HepG2 (cell line): ENCODE results near the gene C9. TPM values are rescaled to one million over a fixed set of nuclear protein-coding genes. Genes with fewer than 3 reads are reported as not detected.

Experiments
- AHR ChIP-seq: IDR thresholded peaks from 2 replicates; pipeline ENCODE4 v1.6.1; 2018; ENCODE audit warnings: missing genetic modification reagents, missing compliant biosample characterization
- ARNT2 ChIP-seq: sonication (generic); formaldehyde crosslinking; IDR thresholded peaks from 2 replicates; pipeline ENCODE4 v1.8.0; 2022; ENCODE audit warnings: mild to moderate bottlenecking, low read depth, missing genetic modification reagents, moderate library complexity
- CBX2 ChIP-seq, 2 experiments: fragments of 200-600 bp in 1 of 2; sonication (generic); formaldehyde crosslinking in 1 of 2; IDR thresholded peaks; 2 replicates each; pipeline versions ENCODE4 v1.7.0 to v1.8.1; 2018 to 2022; ENCODE audit warnings: low read depth in 2 of 2, low read length in 1 of 2, mild to moderate bottlenecking in 1 of 2, missing genetic modification reagents in 1 of 2
- FOXP1 ChIP-seq, 2 experiments: fragments of 450-650 bp in 1 of 2; IDR thresholded peaks; 2 replicates each; pipeline ENCODE4 v1.6.1; 2017 to 2018; ENCODE audit warnings: antibody characterized with exemption in 1 of 2
- GRHL1 ChIP-seq: sonication (generic); formaldehyde crosslinking; conservative IDR thresholded peaks from 2 replicates; pipeline ENCODE4 v1.8.0; 2022; ENCODE audit warnings: missing genetic modification reagents
- ISL2 ChIP-seq: sonication (generic); formaldehyde crosslinking; IDR thresholded peaks from 2 replicates; pipeline ENCODE4 v1.5.0; 2020; ENCODE audit warnings: missing genetic modification reagents
- JDP2 ChIP-seq: sonication (generic); formaldehyde crosslinking; IDR thresholded peaks from 2 replicates; pipeline ENCODE4 v1.8.1; 2022; ENCODE audit warnings: missing genetic modification reagents, borderline replicate concordance
- MAFK ChIP-seq, 2 experiments: IDR thresholded peaks in 1 of 2; conservative IDR thresholded peaks in 1 of 2; 2 replicates each; pipeline ENCODE4 v1.6.1; 2011; ENCODE audit warnings: improper control_type of control experiment in 2 of 2, low read length in 2 of 2
- NCOA2 ChIP-seq: sonication (generic); formaldehyde crosslinking; IDR thresholded peaks from 2 replicates; pipeline ENCODE4 v1.8.0; 2022; ENCODE audit warnings: inconsistent platforms
- NFE2L2 ChIP-seq: fragments of 150-350 bp; IDR thresholded peaks from 2 replicates; pipeline ENCODE4 v1.6.1; 2014; ENCODE audit warnings: low read length
- NR2F6 ChIP-seq, 2 experiments: IDR thresholded peaks; 2 replicates each; pipeline ENCODE4 v1.6.1; 2016; ENCODE audit warnings: antibody characterized with exemption in 1 of 2, mild to moderate bottlenecking in 1 of 2
- PAF1 ChIP-seq: IDR thresholded peaks from 2 replicates; pipeline ENCODE4 v1.6.1; 2016; ENCODE audit warnings: missing genetic modification reagents, missing compliant biosample characterization
- PAWR ChIP-seq: sonication (generic); formaldehyde crosslinking; IDR thresholded peaks from 2 replicates; pipeline ENCODE4 v1.4.0; 2020; ENCODE audit warnings: missing genetic modification reagents, mild to moderate bottlenecking, borderline replicate concordance
- PPARG ChIP-seq: conservative IDR thresholded peaks from 2 replicates; pipeline ENCODE4 v1.6.1; 2016; ENCODE audit warnings: missing biosample characterization, missing genetic modification reagents
- RFXANK ChIP-seq: IDR thresholded peaks from 2 replicates; pipeline ENCODE4 v1.6.1; 2016
- SATB2 ChIP-seq: sonication (generic); formaldehyde crosslinking; IDR thresholded peaks from 2 replicates; pipeline ENCODE4 v1.5.0; 2020; ENCODE audit warnings: missing genetic modification reagents
- SOX5 ChIP-seq: IDR thresholded peaks from 2 replicates; pipeline ENCODE4 v1.6.1; 2016; ENCODE audit warnings: borderline replicate concordance
- UBTF ChIP-seq: sonication (generic); formaldehyde crosslinking; IDR thresholded peaks from 2 replicates; pipeline ENCODE4 v1.4.0; 2020; ENCODE audit warnings: mild to moderate bottlenecking, missing genetic modification reagents
- ZFP91 ChIP-seq: sonication (generic); formaldehyde crosslinking; IDR thresholded peaks from 2 replicates; pipeline ENCODE4 v1.9.0; 2022; ENCODE audit warnings: missing genetic modification reagents, mild to moderate bottlenecking, borderline replicate concordance
- ZNF24 ChIP-seq: fragments of 450-650 bp; IDR thresholded peaks from 2 replicates; pipeline ENCODE4 v1.6.1; 2017; ENCODE audit warnings: antibody characterized with exemption, mild to moderate bottlenecking
- ZNF292 ChIP-seq: sonication (generic); formaldehyde crosslinking; IDR thresholded peaks from 2 replicates; pipeline ENCODE4 v1.8.1; 2022; ENCODE audit warnings: mild to moderate bottlenecking, low read depth, missing genetic modification reagents, borderline replicate concordance
- ZNF616 ChIP-seq: sonication (generic); formaldehyde crosslinking; IDR thresholded peaks from 2 replicates; pipeline ENCODE4 v1.5.0; 2020; ENCODE audit warnings: low read depth, mild to moderate bottlenecking, missing genetic modification reagents
- ZNF766 ChIP-seq: sonication (generic); formaldehyde crosslinking; IDR thresholded peaks from 2 replicates; pipeline ENCODE4 v1.5.0; 2020; ENCODE audit warnings: missing genetic modification reagents, borderline replicate concordance
- ZNF776 ChIP-seq: sonication (generic); formaldehyde crosslinking; IDR thresholded peaks from 2 replicates; pipeline ENCODE4 v1.4.0; 2020; ENCODE audit warnings: mild to moderate bottlenecking, missing genetic modification reagents
- polyA plus RNA-seq, 8 experiments: library from polyadenylated mRNA; depleted of rRNA in 3 of 8; stranded (reverse) in 7 of 8; unstranded in 1 of 8; fragments of >200 nt; fragmentation: Illumina TruSeq in 4 of 8; extraction: Trizol in 4 of 8; gene quantifications; 2 replicates each; pipeline versions ENCODE4 v1.2.1 to v1.2.3, GENCODE V29; 2011 to 2016; ENCODE audit warnings: low read depth in 4 of 8, missing spikeins in 1 of 8, mixed read lengths in 1 of 8; ENCODE audit not compliant: insufficient read depth in 1 of 8
- total RNA-seq, 5 experiments: library from RNA; depleted of rRNA; stranded (reverse); fragments of >200 nt; fragmentation: Illumina TruSeq; extraction: Trizol; gene quantifications; 2 replicates each; pipeline ENCODE4 v1.2.3, GENCODE V29; 2016; ENCODE audit warnings: low read depth in 1 of 5

Gene C9
- total and polyA plus RNA-seq, 2 of the 13 experiments (the other 11 are each of a cell fraction or from before 2014, with no cell fraction given): not detected

DNA sequence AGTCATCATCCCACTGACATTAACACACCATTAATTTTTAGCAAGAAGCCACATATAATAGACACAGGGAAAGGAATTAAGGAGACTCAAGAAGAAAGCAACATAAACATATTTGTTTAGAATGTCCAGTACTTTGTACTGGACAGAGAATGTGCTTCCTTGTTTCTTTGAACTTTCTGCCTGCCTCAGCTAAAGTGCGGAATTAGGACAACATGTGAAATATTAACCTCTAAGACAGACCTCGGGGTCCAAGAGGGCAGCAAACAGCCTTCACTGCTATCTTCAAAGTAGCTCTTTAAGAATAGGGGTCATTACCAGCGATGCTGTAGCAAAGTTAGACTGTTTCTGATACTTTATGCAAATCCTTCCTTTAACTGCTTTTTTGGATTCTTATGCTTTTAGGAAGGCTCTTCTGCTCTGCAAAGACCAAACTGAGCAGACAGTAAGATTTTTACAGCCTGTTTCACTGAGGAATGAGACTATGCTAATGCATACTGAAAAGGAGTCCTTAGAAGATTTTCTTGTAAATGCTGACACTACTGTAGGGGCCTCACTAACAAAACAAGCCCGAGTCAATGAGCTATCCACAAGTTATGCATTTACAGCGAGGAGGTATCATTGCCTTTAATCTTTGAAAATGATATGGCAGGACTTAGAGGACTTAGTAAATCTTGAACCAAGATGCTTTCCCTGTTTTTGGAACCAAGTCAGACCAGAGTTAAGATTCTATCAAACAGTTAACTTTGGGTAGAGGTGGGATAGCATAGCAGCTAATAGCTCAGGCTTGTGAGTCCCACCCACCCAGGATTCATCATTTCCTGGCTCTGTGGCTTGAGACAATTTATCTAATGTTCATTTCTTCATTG, 36.7 kb upstream of the C9 start (continued):
- TF ChIP-seq CBX2 (IDR thresholded peaks at IDR 0.05; ENCODE audit: low read depth, low read length): no peak
- no peak for TF ChIP-seq CBX2 (CRISPR knock-in tag; IDR thresholded peaks at IDR 0.05; ENCODE audit: low read depth)
- TF ChIP-seq UBTF (CRISPR knock-in tag): no peak
- TF ChIP-seq ZFP91 (CRISPR knock-in tag): no peak
- no peak for TF ChIP-seq NFE2L2
- no peak for TF ChIP-seq ARNT2
- no peak for TF ChIP-seq ZNF766 (CRISPR knock-in tag)
- 0 out of 2 replicates have a peak, but pooled peaks have one; percentile 57 for TF ChIP-seq ISL2 (CRISPR knock-in tag)
- TF ChIP-seq ZNF776: no peak
- peak; percentile 53; the same call in 1 of the 2 replicates for TF ChIP-seq SOX5 (CRISPR knock-in tag)
- no peak for TF ChIP-seq ZNF292 (CRISPR knock-in tag)
- no peak for TF ChIP-seq ZNF24
- no peak for TF ChIP-seq PAF1 (CRISPR knock-in tag)
- no peak for TF ChIP-seq JDP2 (CRISPR knock-in tag)
- no peak for TF ChIP-seq ZNF616 (CRISPR knock-in tag)
- TF ChIP-seq FOXP1 (IDR thresholded peaks at IDR 0.05): no peak
- TF ChIP-seq FOXP1 (CRISPR knock-in tag; IDR thresholded peaks at IDR 0.05): peak; percentile 71; the same call in 1 of the 2 replicates
- peak; percentile 80 to 84 for TF ChIP-seq MAFK (conservative IDR thresholded peaks at IDR 0.05 in 1 of 2, IDR thresholded peaks at IDR 0.05 in 1 of 2; ENCODE audit: low read length in 2 of 2)
- TF ChIP-seq GRHL1: no peak
- no peak for TF ChIP-seq RFXANK (CRISPR knock-in tag)
- TF ChIP-seq PPARG (CRISPR knock-in tag): 0 out of 2 replicates have a peak, but pooled peaks have one; percentile 38
- TF ChIP-seq NR2F6 (IDR thresholded peaks at IDR 0.05): peak; percentile 46
- TF ChIP-seq NR2F6 (CRISPR knock-in tag; IDR thresholded peaks at IDR 0.05): no peak
- no peak for TF ChIP-seq SATB2 (CRISPR knock-in tag)
- TF ChIP-seq PAWR (CRISPR knock-in tag): no peak
- TF ChIP-seq AHR (CRISPR knock-in tag): no peak
- TF ChIP-seq NCOA2 (CRISPR knock-in tag): peak; percentile 44; the same call in 1 of the 2 replicates
